Osteoblast (primary cell): ENCODE measurements around the gene ITIH5. TPM values are rescaled to one million over a fixed set of nuclear protein-coding genes. Genes with fewer than 3 reads are reported as not detected.

ENCODE experiments used
- DNase-seq: peaks from one replicate; pipeline ENCODE4 v3.0.0; 2011; ENCODE audit warnings: low spot score, mixed read lengths; ENCODE audit not compliant: insufficient read length; ENCODE audit errors: missing footprints
- H2AFZ ChIP-seq: 2 replicates; pipeline ENCODE4 v1.6.0; 2011; ENCODE audit warnings: mild to moderate bottlenecking, low read length
- H3K27ac ChIP-seq: 2 replicates; pipeline ENCODE4 v1.5.1; 2011; ENCODE audit warnings: mild to moderate bottlenecking, low read depth, low read length, moderate library complexity
- H3K27me3 ChIP-seq: 2 replicates; pipeline ENCODE4 v1.6.0; 2012; ENCODE audit warnings: mild to moderate bottlenecking, control low read depth, inconsistent platforms, low read length, moderate library complexity; ENCODE audit not compliant: insufficient read depth
- H3K36me3 ChIP-seq: 2 replicates; pipeline ENCODE4 v1.5.1; 2011; ENCODE audit warnings: mild to moderate bottlenecking, low read length, control low read depth, moderate library complexity; ENCODE audit not compliant: insufficient read depth
- H3K4me1 ChIP-seq: 2 replicates; pipeline ENCODE4 v1.5.1; 2011; ENCODE audit warnings: mild to moderate bottlenecking, low read length, control low read depth, moderate library complexity; ENCODE audit not compliant: insufficient read depth
- H3K4me2 ChIP-seq: 2 replicates; pipeline ENCODE4 v1.6.0; 2011; ENCODE audit warnings: mild to moderate bottlenecking, low read length; ENCODE audit not compliant: insufficient read depth
- H3K4me3 ChIP-seq: fragments of 200-600 bp; sonication (generic); 3 replicates; pipeline ENCODE4 v1.5.1; 2012; ENCODE audit warnings: mild to moderate bottlenecking, low read length, inconsistent platforms; ENCODE audit not compliant: insufficient read depth
- H3K79me2 ChIP-seq: 2 replicates; pipeline ENCODE4 v1.6.0; 2012; ENCODE audit warnings: mild to moderate bottlenecking, low read length, control low read depth, inconsistent platforms; ENCODE audit not compliant: insufficient read depth
- H3K9me3 ChIP-seq: 2 replicates; pipeline ENCODE4 v1.5.1; 2011; ENCODE audit warnings: low read depth, low read length, control low read depth
- H4K20me1 ChIP-seq: 2 replicates; pipeline ENCODE4 v1.6.0; 2012; ENCODE audit warnings: mild to moderate bottlenecking, low read length, control low read depth; ENCODE audit not compliant: insufficient read depth
- total RNA-seq: library from RNA; depleted of rRNA; stranded (reverse); fragments of >200 nt; gene quantifications from 2 replicates; pipeline ENCODE4 v1.2.3, GENCODE V29; 2012
- TF ChIP-seq, protein P1 (sequence below): IDR thresholded peaks from 2 replicates; pipeline ENCODE4 v1.5.1; 2011; ENCODE audit warnings: mild to moderate bottlenecking, low read depth, low read length, moderate library complexity; ENCODE audit errors: extremely low read depth

The ITIH5 gene
- total RNA-seq, 1 donor, result 2.2 TPM

DNA sequence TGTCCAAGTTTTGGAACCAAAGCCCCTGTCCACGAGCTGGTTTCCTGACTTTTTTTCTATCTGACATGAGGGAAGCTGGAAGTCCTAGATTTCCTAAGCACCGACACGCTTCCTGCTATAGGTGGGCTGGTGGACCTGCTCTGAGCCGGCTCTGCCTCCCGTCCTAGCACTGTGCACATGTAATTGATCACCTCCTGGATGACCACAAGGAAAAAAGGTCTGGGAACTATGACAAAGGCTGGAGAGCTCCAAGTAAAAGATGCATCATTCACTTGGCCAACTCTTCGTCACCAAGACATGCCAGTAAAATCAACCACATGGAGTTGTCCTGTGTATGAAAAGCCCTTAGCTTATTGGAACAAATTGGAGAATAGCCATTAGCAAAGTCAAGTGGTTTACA, 104.8 kb downstream of the ITIH5 start:
- Histone ChIP-seq H3K27me3 (no peaks in the 10 kb centered on the region), H3K4me2 (no peak overlapping the region), H3K9me3 (no peaks in the 10 kb centered on the region), H2AFZ (no peak overlapping the region), H3K4me3 (no peak overlapping the region), H3K79me2 (no peaks in the 10 kb centered on the region), H3K36me3 (no peaks in the 10 kb centered on the region), H3K27ac (no peak overlapping the region), H3K4me1 (no peaks in the 10 kb centered on the region), H4K20me1 (no peaks in the 10 kb centered on the region)
- no peak for DNase-seq
- TF ChIP-seq, protein P1, sequence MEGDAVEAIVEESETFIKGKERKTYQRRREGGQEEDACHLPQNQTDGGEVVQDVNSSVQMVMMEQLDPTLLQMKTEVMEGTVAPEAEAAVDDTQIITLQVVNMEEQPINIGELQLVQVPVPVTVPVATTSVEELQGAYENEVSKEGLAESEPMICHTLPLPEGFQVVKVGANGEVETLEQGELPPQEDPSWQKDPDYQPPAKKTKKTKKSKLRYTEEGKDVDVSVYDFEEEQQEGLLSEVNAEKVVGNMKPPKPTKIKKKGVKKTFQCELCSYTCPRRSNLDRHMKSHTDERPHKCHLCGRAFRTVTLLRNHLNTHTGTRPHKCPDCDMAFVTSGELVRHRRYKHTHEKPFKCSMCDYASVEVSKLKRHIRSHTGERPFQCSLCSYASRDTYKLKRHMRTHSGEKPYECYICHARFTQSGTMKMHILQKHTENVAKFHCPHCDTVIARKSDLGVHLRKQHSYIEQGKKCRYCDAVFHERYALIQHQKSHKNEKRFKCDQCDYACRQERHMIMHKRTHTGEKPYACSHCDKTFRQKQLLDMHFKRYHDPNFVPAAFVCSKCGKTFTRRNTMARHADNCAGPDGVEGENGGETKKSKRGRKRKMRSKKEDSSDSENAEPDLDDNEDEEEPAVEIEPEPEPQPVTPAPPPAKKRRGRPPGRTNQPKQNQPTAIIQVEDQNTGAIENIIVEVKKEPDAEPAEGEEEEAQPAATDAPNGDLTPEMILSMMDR, result no peak

GRCh38 chr10:7561216-7561893, 105.4 kb downstream of the ITIH5 start:
- Histone ChIP-seq H3K4me2 (no peak overlapping the region), H3K9me3 (no peaks in the 10 kb centered on the region), H3K4me3 (no peak overlapping the region), H3K79me2 (no peaks in the 10 kb centered on the region), H3K36me3 (no peaks in the 10 kb centered on the region), H3K27me3 (no peaks in the 10 kb centered on the region), H4K20me1 (no peaks in the 10 kb centered on the region), H2AFZ (no peak overlapping the region), H3K4me1 (no peaks in the 10 kb centered on the region), H3K27ac (no peak overlapping the region)
- TF ChIP-seq, protein P1, result no peak
- DNase-seq, result peak; percentile 73

GRCh38 chr10:7560519-7560918, 106.2 kb downstream of the ITIH5 start:
- Histone ChIP-seq H4K20me1 (no peaks in the 10 kb centered on the region), H3K4me3 (no peak overlapping the region), H3K27ac (no peak overlapping the region), H3K36me3 (no peaks in the 10 kb centered on the region), H3K9me3 (no peaks in the 10 kb centered on the region), H3K4me2 (no peak overlapping the region), H3K79me2 (no peaks in the 10 kb centered on the region), H2AFZ (no peak overlapping the region), H3K4me1 (no peaks in the 10 kb centered on the region), H3K27me3 (no peaks in the 10 kb centered on the region)
- TF ChIP-seq, protein P1, result no peak
- no peak for DNase-seq

GRCh38 chr10:7559386-7559785, 107.4 kb downstream of the ITIH5 start:
- Histone ChIP-seq H3K27me3 (no peaks in the 10 kb centered on the region), H3K4me1 (no peaks in the 10 kb centered on the region), H3K36me3 (no peaks in the 10 kb centered on the region), H2AFZ (no peak overlapping the region), H4K20me1 (no peaks in the 10 kb centered on the region), H3K79me2 (no peaks in the 10 kb centered on the region), H3K4me3 (no peak overlapping the region), H3K27ac (no peak overlapping the region), H3K4me2 (no peak overlapping the region), H3K9me3 (no peaks in the 10 kb centered on the region)
- DNase-seq, result no peak
- TF ChIP-seq, protein P1, result no peak
